Gastrocnemius medialis (tissue), 4 donors: Measurements from ENCODE around the gene TNRC6B.

Experiments used
- CTCF ChIP-seq, 5 experiments: fragments of 450-650 bp in 3 of 5; fragments of 200-600 bp in 2 of 5; sonication (generic) in 2 of 5; IDR thresholded peaks in 4 of 5; conservative IDR thresholded peaks in 1 of 5; 1 replicate in 4 of 5; 2 replicates in 1 of 5; pipeline ENCODE4 v1.5.1; 2016 to 2019; ENCODE audit warnings: antibody characterized with exemption in 5 of 5, mild to moderate bottlenecking in 3 of 5, moderate library complexity in 3 of 5
- POLR2A ChIP-seq, 2 donors: fragments of 450-650 bp; IDR thresholded peaks; one replicate each; pipeline ENCODE4 v1.6.1; 2017; ENCODE audit warnings: antibody characterized with exemption in 2 of 2, mild to moderate bottlenecking in 2 of 2, moderate library complexity in 2 of 2

DNA sequence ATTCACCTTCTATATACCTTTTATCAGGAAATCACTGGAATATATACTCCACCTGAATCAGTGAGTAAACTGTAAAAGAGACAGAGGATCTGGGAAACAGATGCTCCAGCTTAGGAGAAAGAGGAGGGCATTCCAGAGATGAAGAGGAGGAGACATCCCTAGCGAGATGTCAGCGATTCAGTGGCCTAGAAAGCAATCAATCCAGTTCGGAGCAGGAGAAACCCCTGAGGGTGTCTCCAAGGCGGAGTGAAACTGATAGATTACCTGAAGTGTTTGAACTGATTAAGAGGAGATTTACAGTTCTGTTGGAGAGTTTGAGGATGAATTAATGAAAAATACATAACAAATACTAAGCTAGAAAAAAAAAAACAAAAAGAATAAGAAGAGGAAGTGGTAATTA is 24.5 kb upstream of the TNRC6B start:
- TF ChIP-seq CTCF (IDR thresholded peaks at IDR 0.05 in 4 of 5, conservative IDR thresholded peaks at IDR 0.05 in 1 of 5) = no peak
- no peak for TF ChIP-seq POLR2A (IDR thresholded peaks at IDR 0.05)
